Ammon's horn (tissue), 1 donor: ENCODE data around the gene LDHAL6B.

Experiments used
- DNase-seq: peaks from one replicate; pipeline ENCODE4 v3.0.0-alpha.2; 2016; ENCODE audit warnings: low spot score

Gene LDHAL6B

GRCh38 chr15:59218710-59219109, 12.1 kb downstream of the LDHAL6B start:
- DNase-seq, result no peak

DNA sequence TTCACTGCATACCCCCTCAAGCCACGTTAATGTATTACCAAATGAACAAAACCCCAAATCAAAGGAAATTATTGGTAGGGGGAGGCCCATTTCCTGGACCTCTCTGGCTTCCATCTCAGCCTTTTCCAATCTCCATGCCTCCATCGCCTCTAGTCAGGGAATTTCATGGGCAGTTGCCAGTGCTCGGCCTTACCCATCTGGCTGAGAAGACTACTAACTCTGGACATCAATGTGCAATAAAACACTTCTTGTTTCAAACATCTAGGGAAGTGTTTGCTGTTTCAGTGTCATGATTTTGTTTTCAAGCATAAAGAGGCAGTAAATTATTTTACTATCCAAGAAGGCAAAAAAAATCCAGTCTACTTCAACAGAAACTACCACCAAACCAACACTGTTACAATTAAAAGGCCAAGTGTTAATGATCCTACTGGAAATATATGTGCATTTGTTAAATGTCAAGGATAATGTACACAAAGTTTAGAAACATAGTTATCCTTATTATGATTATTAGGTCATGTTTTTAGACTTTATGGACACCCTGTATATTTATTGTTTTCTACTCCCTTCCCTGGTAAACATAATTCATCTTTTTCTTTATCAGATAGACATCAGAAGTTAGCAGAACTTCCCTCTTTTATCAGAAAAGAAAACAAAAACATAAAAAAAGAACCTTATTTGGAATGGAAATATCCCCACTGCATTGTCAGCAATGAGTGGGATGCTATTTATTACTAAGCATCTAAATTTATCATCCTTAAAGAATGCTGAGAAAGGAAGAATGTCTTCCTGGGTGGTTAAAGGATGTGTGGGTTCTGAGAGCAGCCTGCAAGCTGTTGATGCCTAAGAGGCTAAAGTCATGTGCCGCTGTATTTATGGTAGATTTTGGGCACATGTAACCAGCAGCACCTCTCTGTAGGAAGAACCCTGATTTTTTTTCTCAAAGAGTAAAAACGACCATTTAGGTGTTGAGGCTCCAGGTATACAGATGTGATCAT, 15.2 kb downstream of the LDHAL6B start:
- DNase-seq, result no peak

- no peak for DNase-seq
These were observed 16.4 kb downstream of the LDHAL6B start for GRCh38 chr15:59222906-59223550.

- no peak for DNase-seq
These were observed 17.1 kb downstream of the LDHAL6B start for GRCh38 chr15:59223736-59224135.

DNA sequence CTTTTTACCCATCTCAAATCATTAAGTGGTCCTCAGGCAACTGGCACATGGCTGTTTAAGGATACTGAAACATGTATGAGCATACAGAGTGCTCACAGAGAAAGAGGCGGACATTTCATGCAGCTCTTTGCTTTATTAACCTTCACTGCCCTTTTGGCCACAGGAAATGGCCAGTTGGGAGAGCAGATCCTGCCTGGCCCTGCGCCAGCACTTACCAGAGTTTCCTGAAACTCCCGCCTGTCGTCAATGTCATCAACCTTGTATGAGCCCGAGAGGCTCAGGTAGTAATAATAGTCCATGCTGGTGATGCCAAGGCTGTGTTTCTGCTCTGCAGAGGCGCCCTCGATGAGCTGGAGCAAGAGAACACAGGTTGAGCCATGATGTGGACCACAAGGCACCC, 17.8 kb downstream of the LDHAL6B start:
- DNase-seq, result no peak

- DNase-seq, result no peak
These were observed 20.4 kb downstream of the LDHAL6B start for GRCh38 chr15:59227021-59227420.

DNA sequence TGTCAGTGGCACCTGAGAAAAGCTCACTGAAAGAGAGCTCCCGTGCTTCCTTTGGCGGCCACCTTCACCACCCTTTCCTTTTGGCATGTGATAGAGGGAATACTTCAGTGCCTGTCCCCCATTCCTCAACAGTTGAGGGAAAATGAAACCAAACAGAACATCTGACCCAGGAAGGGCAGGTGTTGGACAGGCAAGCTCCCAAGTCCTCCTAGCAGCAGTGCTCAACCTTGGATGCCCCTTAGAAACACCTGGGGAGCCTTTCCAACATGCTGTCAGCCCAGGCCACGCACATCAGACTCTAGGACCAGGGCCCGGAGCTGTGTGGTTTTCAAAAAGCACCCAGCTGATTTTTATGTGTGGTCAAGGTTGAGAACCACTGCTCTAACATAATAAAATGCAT, 22.4 kb downstream of the LDHAL6B start:
- no peak for DNase-seq

DNA sequence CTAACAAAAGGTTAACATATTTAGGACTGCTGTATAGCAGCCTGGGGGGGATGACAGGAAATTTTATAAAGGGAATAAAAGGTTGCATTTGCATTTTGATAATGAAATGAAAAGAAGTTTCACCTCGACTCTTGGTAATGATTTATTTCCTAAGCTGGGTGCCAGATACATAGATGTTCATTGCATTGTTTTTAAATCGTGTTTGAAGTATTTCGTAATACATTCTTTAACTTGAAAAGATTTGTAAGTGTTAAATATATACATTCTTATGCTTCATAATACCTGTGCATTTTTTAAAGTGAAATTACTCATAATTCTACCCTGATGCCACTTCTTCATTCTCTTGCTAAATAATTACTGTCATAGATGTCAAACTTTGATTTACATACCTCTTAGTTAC, 22.8 kb downstream of the LDHAL6B start:
- DNase-seq, result no peak

- no peak for DNase-seq
These were observed 23.9 kb downstream of the LDHAL6B start for GRCh38 chr15:59230531-59231055.

DNA sequence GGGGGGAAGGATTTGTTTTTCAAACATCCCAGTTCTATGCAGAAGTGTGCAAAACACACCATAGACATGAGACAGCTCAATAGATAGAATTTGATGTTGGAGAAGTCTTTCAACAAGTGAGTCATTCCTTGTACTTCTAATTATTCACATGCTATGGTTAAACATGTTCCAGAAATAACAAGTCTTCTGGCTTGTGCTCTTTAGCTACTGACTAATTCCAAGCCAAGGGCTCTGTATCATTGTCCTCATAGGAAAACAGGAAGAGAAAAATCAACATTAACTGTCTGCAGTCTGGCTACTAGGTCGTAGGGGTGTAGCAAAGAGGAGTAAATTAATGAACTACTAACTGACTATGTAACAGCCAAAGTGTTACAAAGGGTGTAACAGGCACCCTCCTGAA, 25.8 kb downstream of the LDHAL6B start:
- DNase-seq, result no peak

- no peak for DNase-seq
These were observed 29.8 kb downstream of the LDHAL6B start for GRCh38 chr15:59236394-59236793.

DNA sequence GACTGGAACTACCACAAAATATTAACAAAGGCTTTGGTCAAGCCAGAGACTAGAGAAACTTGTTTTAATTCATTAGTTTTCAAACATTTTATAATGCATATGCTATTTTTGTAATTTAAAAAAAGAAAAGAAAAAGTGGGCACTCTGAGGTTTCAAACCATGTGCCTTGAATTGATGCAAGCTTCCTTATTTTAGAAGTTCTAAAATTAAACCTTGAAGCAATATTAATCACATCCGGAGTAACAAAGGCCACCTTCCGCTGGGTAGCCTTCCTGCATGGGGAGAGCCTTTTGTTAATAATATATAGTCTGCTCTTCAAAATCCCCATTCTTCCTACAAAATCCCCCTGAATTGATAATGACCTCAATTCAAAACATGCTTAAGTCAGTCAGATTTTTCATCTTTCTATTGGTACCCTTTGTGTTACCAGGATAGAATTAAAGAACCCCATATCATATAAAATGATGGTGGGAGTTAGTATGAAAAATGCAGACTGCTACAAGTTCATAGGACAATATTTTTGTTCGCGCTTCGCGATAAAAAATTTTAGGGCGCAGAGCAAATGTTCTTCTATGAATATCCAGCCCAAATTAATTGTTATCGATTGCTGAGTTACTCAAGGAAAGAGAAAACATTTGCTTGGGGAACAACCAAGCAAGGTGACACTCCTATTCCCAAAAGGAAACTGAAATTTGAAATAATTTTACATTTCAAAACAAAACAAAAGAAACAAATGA, 30.6 kb downstream of the LDHAL6B start:
- DNase-seq, result no peak

GRCh38 chr15:59237924-59238331, 31.3 kb downstream of the LDHAL6B start:
- no peak for DNase-seq

- no peak for DNase-seq
These were observed 33.4 kb downstream of the LDHAL6B start for GRCh38 chr15:59240036-59240435.

DNA sequence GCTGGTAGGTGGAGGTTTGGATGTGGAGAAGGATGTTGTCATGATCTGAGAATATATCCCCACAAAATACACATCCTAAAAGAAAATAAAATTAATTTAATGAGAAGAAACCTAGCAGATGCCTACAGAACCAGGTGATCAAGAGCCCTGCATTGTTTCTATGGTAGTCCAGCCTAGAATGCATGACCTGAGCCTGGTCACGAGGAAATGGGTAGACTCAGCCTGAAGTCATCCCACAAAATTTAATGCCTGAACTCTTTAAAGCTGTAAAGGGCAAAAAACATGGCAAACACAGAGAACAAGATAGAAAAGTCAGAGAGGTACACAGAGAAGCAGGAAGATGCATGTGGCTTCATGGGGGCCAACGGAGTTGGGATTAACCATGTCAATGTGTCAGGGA, 36.0 kb downstream of the LDHAL6B start:
- DNase-seq, result no peak

- DNase-seq, result no peak
These were observed 37.0 kb downstream of the LDHAL6B start for GRCh38 chr15:59243622-59244021.

DNA sequence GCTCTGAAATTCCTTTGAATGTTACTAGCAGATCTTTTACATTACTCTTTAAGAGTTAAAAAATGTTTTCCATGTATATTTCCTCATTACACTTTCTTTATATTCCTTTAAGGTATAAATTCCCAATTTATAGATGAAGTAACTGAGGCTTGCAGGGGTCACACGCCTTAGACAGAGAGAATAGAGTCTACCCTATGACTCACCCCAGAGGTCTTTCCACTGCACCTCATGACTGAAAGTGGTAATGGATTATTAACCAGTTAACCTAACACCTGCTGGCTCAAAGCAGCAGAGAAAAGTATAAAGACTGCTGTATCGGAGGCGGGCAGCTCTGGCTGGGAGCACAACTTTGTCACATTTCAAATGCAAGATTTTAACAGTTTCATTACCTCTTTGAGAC, 37.7 kb downstream of the LDHAL6B start:
- no peak for DNase-seq

- no peak for DNase-seq
These were observed 38.9 kb downstream of the LDHAL6B start for GRCh38 chr15:59245559-59245958.

DNA sequence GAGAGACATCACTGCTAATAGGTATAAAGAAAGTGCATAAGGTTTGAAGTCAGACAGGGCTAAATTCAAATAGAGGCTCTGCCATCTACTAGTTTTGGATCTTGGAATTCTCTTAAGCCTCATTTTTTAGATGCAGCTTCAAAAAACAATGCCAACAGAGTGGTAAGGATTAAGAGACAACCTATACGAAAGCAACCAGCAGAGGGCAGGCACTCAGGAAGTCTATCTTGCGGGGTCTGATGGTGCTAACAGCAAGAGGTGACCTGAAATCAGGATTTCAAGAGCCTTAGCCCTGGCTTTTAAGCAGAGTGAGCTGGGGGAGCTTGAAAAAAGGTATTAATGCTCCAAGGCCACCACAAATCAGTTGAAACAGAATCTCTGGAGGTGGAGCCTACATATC, 40.7 kb downstream of the LDHAL6B start:
- peak; percentile 82 for DNase-seq

DNA sequence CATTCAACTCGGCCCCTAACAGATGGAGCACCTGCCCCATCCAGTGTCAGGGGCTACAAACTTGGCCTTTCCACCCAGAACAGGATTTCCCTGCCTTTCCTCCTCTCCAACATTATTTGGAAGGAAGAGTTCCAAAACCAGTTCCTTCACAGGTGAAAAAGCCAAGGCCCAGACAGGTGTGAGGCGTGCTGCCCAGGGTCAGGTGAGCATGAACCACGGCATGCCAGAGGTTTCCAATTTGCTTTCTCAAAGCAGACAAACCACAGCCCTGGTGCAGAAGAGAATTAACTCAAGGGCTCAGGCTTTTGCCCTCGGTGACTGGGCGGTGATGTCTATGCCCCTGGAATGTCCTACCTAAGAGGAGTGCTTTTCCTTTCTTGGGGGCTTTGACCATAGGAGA, 43.2 kb downstream of the LDHAL6B start:
- no peak for DNase-seq

DNA sequence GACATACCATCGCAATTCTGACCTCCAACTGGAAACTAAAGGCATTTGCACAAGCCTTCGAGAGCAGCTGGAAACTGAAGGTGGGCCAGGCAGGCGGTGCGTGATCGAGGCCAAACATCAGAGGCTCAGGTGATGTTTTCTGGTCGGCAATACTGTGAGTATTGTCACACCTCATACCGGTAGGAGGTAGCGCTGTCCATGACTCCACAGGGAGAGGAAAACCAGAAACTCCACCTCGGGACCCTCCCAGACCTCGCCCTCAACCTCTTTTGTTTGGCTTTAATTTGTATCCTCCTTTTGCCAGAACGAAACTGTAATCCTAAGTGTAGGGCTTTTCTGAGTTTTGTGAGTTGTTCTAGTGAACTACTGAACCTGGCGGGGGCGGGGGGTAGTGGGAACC, 43.6 kb downstream of the LDHAL6B start:
- DNase-seq, result no peak
